ENCODE data around the gene CRHR1. TPM values are rescaled to one million over a fixed set of nuclear protein-coding genes. Genes with fewer than 3 reads are reported as not detected.

CRHR1 gene
- polyA plus RNA-seq, 1 donor (not counting 4 experiments of a cell fraction or from before 2014, with no cell fraction given), result not detected

- no peak overlapping the region for H3K4me3 ChIP-seq (ENCODE audit: control insufficient read depth in 2 of 3, extremely low read depth in 1 of 3, insufficient read depth in 2 of 3, low read depth in 1 of 3, low read length in 3 of 3)
- H3K27me3 ChIP-seq (ENCODE audit: control insufficient read depth, extremely low read depth, insufficient read depth, low read length), result peaks cover 54% of the 10 kb centered on the region
- no peak for TF ChIP-seq CTCF (optimal IDR thresholded peaks at IDR 0.05 in 1 of 3, IDR thresholded peaks at IDR 0.05 in 1 of 3, conservative IDR thresholded peaks at IDR 0.05 in 1 of 3; ENCODE audit: extremely low read depth in 1 of 3, insufficient read depth in 2 of 3, low read length in 3 of 3)
- TF ChIP-seq EZH2 (IDR thresholded peaks at IDR 0.05; ENCODE audit: low read length), result no peak
- no peak overlapping the region for H3K4me2 ChIP-seq (ENCODE audit: control insufficient read depth, extremely low read depth, insufficient read depth, low read depth, low read length)
- H3K9me1 ChIP-seq (ENCODE audit: control insufficient read depth, extremely low read depth, insufficient read depth, low read length), result no peaks in the 10 kb centered on the region
- dilution Hi-C loops (cut with MboI; ENCODE audit: extremely low pct_ligation_motif_present, low sequenced_read_pairs), result no loop called here
- no peak overlapping the region for H2AFZ ChIP-seq (ENCODE audit: control insufficient read depth, low read length)
- H3K9me3 ChIP-seq (ENCODE audit: control insufficient read depth, low read depth, low read length), result no peaks in the 10 kb centered on the region
- H3K36me3 ChIP-seq (ENCODE audit: control insufficient read depth in 2 of 2, extremely low read depth in 1 of 2, insufficient read depth in 2 of 2, low read length in 2 of 2), result no peaks in the 10 kb centered on the region
- H3K79me2 ChIP-seq (ENCODE audit: control insufficient read depth, insufficient read depth, low read length), result no peaks in the 10 kb centered on the region
- FAIRE-seq, result no peak
- no peaks in the 10 kb centered on the region for H3K4me1 ChIP-seq (ENCODE audit: control insufficient read depth, extremely low read depth, insufficient read depth, low read length)
- H4K20me1 ChIP-seq (ENCODE audit: control insufficient read depth, extremely low read depth, insufficient read depth, low read length), result no peaks in the 10 kb centered on the region
- H3K27ac ChIP-seq (ENCODE audit: control insufficient read depth, insufficient read depth, low read length), result no peak overlapping the region
- no peak overlapping the region for H3K9ac ChIP-seq (ENCODE audit: control insufficient read depth, extremely low read depth, insufficient read depth, low read length)
- DNase-seq (ENCODE audit: low read depth, low spot score), result no peak
Measured at GRCh38 chr17:45792995-45793755, 9.1 kb downstream of the CRHR1 start.

GRCh38 chr17:45793999-45794540, 9.9 kb downstream of the CRHR1 start:
- Histone ChIP-seq H3K9me1 (ENCODE audit: control insufficient read depth, extremely low read depth, insufficient read depth, low read length) (no peaks in the 10 kb centered on the region), H3K27me3 (ENCODE audit: control insufficient read depth, extremely low read depth, insufficient read depth, low read length) (peaks cover 47% of the 10 kb centered on the region), H3K79me2 (ENCODE audit: control insufficient read depth, insufficient read depth, low read length) (no peaks in the 10 kb centered on the region), H2AFZ (ENCODE audit: control insufficient read depth, low read length) (no peak overlapping the region), H3K9me3 (ENCODE audit: control insufficient read depth, low read depth, low read length) (no peaks in the 10 kb centered on the region), H3K9ac (ENCODE audit: control insufficient read depth, extremely low read depth, insufficient read depth, low read length) (no peak overlapping the region), H3K27ac (ENCODE audit: control insufficient read depth, insufficient read depth, low read length) (no peak overlapping the region), H3K36me3 (ENCODE audit: control insufficient read depth in 2 of 2, extremely low read depth in 1 of 2, insufficient read depth in 2 of 2, low read length in 2 of 2) (no peaks in the 10 kb centered on the region), H3K4me1 (ENCODE audit: control insufficient read depth, extremely low read depth, insufficient read depth, low read length) (no peaks in the 10 kb centered on the region), H3K4me2 (ENCODE audit: control insufficient read depth, extremely low read depth, insufficient read depth, low read depth, low read length) (no peak overlapping the region), H3K4me3 (ENCODE audit: control insufficient read depth in 2 of 3, extremely low read depth in 1 of 3, insufficient read depth in 2 of 3, low read depth in 1 of 3, low read length in 3 of 3) (no peak overlapping the region), H4K20me1 (ENCODE audit: control insufficient read depth, extremely low read depth, insufficient read depth, low read length) (no peaks in the 10 kb centered on the region)
- FAIRE-seq, result no peak
- DNase-seq (ENCODE audit: low read depth, low spot score), result no peak
- dilution Hi-C loops (cut with MboI; ENCODE audit: extremely low pct_ligation_motif_present, low sequenced_read_pairs), result no loop called here
- TF ChIP-seq EZH2 (IDR thresholded peaks at IDR 0.05; ENCODE audit: low read length) (no peak), CTCF (optimal IDR thresholded peaks at IDR 0.05 in 1 of 3, IDR thresholded peaks at IDR 0.05 in 1 of 3, conservative IDR thresholded peaks at IDR 0.05 in 1 of 3; ENCODE audit: extremely low read depth in 1 of 3, insufficient read depth in 2 of 3, low read length in 3 of 3) (no peak)

Data from keratinocyte (primary cell).